Right lobe of liver (tissue), 4 donors: ENCODE measurements around the gene CATSPERE.
A peak's percentile ranks its signal among the peaks of the same experiment; 100 is the strongest.

ENCODE experiments used
- CTCF ChIP-seq, 4 donors: fragments of 200-600 bp in 3 of 4; fragments of 450-650 bp in 1 of 4; IDR thresholded peaks; one replicate each; pipeline versions ENCODE4 v1.5.1 to v1.8.0; 2016 to 2022; ENCODE audit warnings: antibody characterized with exemption in 4 of 4, mild to moderate bottlenecking in 2 of 4
- POLR2A ChIP-seq: fragments of 450-650 bp; IDR thresholded peaks from one replicate; pipeline ENCODE4 v1.6.1; 2017; ENCODE audit warnings: antibody characterized with exemption, mild to moderate bottlenecking
- donor health status: DM: no; HTN: no; CAD: no.
- donor health status: DM: no; HTN: no; CAD: no.
- donor health status: DM: no; HTN: yes; CAD: no.

GRCh38 chr1:244451539-244451950 lies 9.5 kb upstream of the CATSPERE start, which contains the start of gene ADSS2:
- TF ChIP-seq CTCF (IDR thresholded peaks at IDR 0.05) (no peak), POLR2A (peak; percentile 94)
